Dermis blood vessel endothelial cell (primary cell): ENCODE results near the gene EPN3. TPM values are rescaled to one million over a fixed set of nuclear protein-coding genes. Genes with fewer than 3 reads are reported as not detected.

Experiments
- DNase-seq: peaks from one replicate; pipeline ENCODE4 v3.0.0; 2010
- total RNA-seq: library from RNA; depleted of rRNA; stranded (reverse); fragments of >200 nt; gene quantifications from 2 replicates; pipeline ENCODE4 v1.2.3, GENCODE V29; 2014

EPN3 gene
- total RNA-seq, 1 donor from 2014 or later: under 0.01 TPM

DNA sequence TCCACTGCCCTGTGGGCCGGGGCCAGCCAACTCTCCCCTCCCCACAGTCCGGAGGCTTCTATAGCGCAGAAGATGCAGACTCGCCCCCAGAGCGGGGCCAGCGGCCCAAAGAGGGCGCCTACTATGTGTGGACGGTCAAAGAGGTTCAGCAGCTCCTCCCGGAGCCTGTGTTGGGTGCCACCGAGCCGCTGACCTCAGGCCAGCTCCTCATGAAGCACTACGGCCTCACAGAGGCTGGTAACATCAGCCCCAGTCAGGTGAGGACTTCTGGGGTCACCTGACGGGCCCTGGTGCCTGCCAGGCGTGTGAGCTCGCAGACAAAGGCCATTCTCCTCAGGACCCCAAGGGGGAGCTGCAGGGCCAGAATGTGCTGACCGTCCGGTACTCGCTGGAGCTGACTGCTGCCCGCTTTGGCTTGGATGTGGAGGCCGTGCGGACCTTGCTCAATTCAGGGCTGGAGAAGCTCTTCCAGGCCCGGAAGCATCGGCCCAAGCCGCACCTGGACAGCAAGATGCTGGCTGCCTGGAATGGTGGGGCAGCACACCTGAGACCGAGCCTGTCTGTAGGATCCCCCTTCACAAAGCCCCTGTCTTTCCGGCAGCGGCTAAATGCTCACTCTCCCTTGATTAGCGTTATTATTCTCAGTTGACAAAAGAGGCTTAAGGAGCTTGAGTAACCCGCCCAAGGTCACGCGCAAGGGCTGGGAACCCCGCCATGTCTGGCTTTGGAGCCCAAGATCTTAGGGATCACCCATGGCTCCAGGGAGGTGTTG, 18.3 kb downstream of the EPN3 start:
- DNase-seq: peak; percentile 92

DNA sequence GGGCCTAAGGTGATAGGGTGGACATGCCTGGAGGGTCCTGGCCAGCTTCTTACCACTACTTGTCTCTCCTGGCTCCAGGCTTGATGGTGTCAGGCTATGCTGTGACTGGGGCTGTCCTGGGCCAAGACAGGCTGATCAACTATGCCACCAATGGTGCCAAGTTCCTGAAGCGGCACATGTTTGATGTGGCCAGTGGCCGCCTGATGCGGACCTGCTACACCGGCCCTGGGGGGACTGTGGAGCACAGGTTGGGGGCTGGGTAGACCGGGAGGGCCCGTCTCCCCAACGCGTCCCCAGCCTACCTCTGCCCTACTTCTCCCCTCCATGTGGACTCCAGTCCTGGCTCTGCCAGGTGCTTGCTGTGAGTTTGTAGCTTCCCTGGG, 18.9 kb downstream of the EPN3 start:
- DNase-seq: no peak

DNA sequence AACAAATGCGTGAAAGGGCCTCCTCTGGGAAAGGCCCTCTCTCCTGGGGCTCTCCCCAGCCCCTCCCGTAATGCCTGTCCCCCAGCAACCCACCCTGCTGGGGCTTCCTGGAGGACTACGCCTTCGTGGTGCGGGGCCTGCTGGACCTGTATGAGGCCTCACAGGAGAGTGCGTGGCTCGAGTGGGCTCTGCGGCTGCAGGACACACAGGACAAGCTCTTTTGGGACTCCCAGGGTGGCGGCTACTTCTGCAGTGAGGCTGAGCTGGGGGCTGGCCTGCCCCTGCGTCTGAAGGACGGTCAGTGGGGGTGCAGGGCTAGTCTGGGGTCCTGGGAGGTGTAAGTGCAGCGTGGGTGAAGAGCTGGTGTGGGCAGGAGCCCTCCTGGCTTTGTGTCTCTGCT, 19.3 kb downstream of the EPN3 start:
- no peak for DNase-seq

DNA sequence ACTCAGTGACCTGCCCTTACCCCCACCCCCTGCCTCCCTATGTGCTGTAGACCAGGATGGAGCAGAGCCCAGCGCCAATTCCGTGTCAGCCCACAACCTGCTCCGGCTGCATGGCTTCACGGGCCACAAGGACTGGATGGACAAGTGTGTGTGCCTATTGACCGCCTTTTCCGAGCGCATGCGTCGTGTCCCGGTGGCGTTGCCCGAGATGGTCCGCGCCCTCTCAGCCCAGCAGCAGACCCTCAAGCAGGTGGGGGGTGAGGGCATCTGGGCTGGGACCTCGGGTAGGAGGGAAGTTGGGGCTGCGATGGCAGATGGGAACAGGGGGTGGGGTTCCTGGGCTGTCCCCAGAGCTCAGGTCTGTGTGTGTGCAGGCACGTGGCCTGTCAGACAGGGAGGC, 21.7 kb downstream of the EPN3 start:
- DNase-seq: no peak

DNA sequence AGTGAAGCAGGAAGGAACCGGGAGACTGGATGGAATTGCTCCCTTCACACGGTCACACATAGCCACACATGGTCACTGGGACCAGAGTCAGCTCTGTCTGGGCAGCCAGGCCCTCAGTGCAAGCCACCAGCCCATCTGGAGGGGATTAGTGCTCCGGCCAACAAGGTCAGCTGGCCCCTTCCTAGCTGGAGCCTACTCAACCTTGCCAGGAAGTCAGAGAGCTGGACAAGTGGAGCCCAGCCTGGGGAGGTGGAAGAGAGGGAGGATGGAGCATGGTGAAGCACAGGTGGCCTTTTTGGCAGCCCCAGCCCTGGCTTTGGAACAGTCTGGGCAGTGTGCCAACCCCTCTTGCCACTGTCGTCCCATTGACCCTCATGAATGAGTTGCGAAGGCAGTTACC, 24.3 kb downstream of the EPN3 start:
- DNase-seq: no peak

DNA sequence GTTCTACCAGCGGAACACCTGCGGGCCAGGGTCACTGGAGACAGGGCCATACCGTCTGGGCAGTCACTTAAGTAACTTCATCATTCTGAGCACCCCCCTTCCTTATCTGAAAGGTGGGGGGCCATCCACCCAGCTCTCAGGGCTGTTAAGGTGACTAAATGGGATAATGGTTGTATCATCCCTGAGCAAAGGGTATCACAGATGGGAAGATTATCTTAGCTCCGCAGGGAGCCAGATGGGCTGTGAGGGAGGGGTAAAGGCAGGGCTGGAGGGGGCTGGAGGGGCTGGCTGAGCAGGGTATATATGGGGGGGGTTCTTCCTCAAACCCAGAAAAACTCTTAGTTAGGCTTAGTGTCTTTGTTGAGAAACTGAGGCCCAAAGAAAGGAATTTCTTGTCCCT, 25.1 kb downstream of the EPN3 start:
- DNase-seq: no peak

DNA sequence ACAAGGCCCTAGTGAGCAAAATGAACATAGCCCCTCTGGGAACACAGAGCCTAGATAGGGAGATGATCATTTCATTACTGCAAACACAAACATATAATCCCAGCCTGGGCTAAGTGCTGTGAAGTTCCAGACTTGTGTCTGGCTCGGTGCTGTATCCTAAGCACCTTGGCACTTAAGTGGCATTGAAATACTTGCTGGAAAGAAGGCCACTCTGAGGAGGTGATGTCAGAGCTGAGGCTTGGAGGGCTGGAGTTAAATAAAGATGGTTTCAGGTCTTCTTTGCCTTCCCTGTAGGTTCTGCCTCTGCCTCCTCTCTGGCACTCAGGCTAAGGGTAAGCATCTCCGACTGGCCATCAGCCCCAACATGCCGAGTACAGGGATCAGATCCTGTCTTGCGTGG, 25.6 kb downstream of the EPN3 start:
- DNase-seq: no peak

DNA sequence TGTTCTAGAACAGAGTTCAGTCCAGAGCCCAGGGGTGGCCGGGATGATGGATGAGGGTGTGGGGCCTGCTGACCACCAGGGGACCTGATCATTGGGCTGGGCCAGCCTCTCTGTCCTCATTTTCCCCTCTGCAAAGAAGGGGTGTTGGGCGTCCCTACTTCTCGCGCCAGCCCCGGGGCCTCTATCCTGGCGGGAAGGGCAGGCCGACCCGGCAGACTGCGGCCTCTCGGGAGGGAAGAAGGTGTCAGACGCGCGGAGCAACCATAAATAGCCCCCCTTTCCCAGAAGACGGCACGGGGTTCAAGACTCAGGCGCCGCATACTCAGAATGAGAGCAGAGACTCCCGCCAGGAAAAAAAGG, 26.0 kb downstream of the EPN3 start:
- DNase-seq: no peak

DNA sequence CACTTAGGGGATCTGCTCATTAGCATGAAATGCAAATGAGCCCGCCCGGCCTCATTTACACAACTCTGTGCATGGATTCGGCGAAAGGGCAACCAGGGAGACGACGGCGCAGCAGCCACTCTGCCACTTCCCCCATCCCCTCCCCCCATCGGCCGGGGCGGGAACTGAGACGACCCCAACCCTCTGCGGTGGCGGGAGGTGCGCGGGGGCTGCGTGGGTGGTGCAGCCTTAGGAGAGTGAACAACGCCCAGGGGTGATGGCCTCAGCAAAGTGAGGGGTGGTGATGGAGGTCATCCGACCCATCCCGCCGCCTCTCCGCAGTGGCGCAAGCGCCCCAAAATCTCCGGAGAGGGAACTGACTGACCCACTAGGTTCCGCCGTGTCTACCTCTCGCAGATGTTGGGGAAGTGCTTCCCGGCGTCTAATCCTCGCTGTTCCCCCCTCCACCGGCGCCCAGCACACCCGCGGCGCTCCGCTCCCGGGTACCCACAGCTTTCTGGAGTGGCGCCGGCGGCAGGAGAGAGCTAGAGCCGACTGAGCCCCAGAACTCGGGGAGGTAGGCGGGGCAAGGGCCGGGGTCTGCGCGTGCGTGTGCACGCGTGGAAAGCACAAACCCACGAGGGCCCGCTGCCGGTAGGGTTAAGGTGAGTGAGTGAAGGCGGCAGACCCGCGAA, 26.5 kb downstream of the EPN3 start:
- DNase-seq: no peak

DNA sequence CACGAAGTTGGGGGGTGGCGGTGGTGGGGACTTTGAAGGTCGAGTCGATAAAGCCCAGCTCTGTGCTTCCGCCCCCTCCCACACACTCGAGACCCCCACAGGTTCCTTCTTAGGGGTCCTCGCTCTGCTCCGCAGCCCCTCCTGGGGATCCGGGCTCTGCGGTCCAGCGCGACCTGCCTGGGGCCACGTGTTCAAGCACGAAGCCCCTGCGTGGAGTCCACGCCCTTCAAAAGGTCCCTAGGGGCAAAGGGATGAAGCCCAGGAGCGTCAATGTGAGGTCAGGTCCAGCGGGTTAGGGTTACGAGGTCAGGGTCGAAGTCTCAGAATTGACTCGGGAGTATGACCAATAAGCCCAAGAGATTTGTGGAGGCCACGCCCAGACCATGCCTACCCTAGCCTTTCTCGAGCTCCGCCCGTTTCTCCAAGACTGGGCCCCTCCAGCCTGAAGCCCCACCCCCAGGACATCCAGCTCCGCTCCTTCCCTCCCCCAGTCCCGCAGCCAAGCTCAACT, 27.2 kb downstream of the EPN3 start:
- peak; percentile 25 for DNase-seq

DNA sequence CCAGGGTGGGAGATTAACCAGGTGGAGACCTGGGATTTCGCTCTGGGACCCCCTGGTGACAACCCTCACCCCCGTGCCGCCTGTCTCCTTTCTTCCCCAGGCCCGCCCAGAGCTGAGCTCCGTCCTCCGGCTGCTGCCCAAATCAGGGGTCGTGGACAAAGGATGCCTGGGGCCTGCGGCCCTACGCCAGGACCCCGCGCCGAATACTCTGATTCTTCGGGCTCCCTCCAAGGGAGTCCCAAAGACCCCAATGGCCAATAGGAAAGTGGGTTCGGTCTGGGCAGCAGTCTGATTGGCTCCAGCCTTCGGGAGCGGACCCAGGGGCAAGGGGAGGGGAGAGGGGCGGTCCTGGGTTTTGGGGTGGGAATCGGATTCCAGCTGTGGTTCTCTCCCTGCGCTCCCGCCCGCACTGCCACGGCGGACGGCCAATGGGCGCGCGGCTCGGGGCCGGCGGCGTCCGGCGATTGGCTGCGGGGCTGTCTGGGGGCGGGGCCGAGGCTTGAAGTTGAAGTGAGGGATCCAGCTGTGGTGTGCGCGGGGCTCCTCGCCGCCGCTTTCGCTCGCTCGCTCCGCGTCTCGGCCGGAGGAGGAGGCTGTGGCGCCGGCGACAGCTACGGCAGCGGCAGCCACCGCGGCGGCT, 27.8 kb downstream of the EPN3 start, which contains the start of gene CACNA1G:
Gene CACNA1G (plus strand): TSS at position 531 of the 640 bp plus-strand sequence. CDS start 745 bp downstream, outside the sequence.
- DNase-seq: peak; percentile 75

DNA sequence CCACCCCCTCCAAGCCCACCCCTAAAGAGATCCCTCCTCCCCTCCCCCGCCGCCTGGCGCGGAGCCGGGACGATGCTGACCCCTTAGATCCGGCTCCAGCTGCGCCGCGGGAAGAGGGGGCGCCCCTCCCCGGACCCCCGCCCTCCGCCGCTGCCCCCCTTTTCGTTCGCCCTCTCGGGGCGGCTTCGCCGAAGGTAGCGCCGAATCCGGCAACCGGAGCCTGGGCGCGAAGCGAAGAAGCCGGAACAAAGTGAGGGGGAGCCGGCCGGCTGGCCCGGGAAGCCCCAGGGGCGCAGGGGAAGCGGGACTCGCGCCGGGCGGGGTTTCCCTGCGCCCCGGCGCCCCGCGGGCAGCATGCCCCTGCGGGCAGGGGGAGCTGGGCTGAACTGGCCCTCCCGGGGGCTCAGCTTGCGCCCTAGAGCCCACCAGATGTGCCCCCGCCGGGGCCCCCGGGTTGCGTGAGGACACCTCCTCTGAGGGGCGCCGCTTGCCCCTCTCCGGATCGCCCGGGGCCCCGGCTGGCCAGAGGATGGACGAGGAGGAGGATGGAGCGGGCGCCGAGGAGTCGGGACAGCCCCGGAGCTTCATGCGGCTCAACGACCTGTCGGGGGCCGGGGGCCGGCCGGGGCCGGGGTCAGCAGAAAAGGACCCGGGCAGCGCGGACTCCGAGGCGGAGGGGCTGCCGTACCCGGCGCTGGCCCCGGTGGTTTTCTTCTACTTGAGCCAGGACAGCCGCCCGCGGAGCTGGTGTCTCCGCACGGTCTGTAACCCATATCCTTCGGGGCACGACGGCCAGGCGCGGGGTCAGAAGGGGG, 28.6 kb downstream of the EPN3 start:
- DNase-seq: no peak

DNA sequence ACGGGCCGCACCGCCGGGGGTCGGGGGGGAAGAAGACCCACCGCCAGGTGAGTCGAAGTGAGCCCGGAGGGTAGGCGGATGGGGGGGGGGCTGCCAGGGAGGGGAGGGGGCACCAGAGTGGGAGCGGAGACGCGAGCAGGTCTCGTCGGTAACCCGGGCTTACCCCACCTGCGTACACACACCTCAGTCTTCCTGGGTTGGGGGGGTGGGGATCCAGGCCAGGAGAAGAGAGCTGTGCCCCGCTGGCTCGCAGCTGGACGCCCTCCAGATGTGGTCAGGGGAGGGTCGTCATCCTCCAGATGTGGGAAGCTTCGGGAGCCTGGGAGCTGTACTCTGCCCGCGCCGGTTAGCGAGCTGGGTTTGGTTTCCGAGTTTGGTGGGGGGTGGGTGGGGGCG, 29.2 kb downstream of the EPN3 start:
- DNase-seq: no peak

DNA sequence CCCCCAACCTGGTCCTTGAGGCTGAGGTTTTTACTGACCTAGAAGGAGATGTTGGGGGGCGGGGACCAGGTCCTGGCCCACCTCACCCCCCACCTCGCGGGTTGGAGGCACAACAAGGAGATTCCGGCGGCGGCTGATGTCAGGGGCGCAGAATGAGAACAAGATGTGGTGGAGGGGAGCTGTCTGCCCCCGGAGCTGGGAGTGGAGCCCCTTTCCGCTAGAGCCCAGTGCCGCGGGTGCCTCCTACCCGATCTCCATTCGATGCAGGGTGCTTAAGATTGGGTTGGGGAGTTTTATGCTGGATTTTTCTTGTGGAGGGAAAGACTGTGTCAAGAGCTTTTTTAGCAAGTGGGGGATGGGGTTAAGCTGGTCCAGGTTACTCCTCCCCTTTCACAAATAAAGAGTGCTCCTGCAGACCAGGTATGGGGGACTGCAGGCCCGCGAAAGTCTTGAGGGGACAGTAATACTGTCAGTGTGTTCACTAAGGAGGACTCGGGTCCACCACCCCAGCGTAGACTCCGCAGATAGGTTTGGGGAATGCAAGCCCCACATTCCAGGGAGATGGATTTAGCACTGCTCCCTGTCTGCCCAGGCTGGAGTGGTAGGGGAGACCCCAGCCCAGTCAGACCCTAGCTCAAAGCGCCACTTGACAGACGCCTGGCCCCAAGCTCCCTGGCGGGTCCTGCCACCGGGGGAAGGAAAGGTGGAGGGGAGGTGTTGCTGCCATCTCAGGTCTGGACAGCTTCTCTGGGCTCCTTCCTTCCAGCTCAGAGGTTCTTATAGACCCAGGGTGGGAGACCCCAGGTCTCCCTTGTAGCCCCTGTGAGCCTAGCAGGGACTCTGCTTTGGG, 29.9 kb downstream of the EPN3 start:
- DNase-seq: no peak

DNA sequence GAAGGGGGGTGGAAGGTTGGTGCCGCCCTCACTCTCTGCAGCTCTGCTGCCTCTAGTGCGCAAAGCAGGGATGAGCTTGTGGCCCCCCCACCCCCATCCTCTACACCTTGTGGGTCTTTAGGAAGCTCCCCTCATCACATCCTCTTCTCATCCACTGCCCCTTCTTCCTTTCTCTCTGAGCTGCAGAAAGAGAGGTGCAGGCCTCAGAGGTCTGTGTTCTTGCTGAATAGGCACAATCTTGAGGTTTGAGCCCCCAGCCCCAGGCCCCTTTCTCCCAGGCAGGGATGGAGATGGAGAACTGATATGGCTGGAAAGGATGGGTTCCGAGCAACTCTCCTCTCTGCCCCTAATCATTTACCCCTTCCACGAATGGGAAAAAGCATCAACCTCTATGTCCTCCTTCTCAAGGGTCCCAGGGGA, 30.6 kb downstream of the EPN3 start:
- no peak for DNase-seq

DNA sequence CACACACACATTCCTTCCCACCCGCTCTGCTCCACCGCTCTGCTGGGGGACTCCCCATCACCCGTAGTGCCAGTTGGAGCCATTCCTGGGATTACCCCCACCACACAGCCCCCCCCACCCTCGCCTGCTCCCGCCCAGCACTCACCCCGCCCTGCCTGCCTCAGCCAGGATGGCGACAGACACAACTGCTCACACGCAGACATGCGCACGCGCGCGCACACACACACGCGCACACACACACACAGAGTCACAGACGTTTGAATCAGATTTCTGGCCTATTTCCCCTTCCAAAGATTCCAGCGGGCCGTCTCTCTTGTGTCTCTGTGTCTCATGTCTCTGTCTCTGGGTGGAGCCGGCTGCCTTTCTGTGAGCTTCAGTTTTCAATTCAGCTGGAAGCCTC, 32.4 kb downstream of the EPN3 start:
- DNase-seq: peak; percentile 20

DNA sequence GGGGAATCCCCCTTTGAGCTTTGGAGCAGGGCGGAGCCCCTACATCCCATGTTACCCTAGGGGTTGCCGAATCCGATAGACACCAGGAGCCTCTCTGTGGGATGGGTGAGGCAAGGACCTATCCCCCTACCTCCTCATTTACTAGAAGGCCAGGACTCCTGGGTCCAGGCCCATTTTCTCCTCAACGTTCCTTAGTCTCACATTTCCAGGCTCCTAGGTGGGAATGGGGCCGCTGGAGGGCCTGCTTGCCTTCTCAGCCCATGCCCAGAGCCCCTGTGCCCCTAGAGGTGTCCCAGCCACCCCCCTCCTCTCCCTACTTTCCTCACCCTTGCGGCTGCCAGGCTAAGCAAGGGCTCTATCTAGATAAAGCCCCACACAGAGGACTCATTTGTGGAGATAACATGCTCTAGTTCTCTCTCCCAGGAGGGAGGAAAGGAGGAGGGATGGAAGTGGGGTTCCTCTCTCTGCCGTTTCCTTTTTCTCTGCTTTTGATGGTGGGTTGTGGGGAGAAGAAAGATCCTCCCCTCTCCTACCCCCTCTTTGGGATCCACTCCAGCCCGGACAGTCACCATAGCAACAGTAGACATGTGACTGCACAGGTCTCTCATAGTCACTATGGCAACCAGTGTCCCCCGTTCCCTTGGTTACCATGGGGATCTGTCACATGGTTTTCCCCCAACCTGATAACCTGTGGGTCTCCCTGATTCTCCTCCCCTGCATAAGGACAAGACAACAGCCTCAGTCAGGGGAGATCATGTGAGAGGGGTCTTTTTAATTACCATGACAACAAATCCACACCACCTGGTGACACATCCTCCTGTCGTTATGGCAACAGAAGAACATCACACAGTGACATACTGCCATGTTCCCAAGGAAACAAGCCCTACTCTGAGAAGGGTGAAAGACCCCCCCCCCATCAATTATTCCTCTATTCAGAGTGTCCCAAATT, 33.1 kb downstream of the EPN3 start:
- DNase-seq: peak; percentile 16

DNA sequence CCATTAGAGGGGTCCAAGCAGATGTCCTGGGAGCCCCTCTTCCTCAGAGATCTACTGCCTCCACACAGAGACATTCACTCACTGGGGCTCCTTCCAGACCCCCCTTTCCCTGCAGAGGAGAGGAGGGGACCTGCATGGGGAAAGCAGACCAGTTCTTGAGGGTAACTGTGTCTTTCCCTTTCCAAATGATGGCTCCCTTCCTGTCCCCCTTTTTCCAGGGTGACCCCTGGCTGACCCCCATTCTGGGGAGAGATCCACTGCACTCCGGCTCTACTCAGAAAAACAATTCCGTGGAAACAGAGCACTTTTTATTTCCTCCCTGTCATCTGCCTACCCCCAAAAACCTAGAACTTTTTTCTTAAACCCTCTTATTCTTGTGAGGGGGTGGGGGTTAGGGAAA, 34.4 kb downstream of the EPN3 start:
- DNase-seq: no peak

DNA sequence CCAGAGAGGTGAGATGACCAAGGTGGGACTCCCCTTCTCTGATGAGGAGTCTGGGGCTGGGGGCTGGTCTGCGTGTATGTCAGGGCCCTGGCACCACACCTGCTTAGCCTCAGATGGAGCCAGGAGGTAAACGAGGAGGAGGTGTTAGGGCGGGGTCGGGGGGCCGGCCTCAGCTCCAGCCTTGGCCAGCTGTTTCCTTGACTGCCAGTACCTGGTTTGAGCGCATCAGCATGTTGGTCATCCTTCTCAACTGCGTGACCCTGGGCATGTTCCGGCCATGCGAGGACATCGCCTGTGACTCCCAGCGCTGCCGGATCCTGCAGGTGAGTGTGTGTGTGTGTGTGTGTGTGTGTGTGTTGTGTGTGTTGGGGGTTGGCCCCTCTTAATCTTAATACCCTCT, 36.1 kb downstream of the EPN3 start:
- no peak for DNase-seq

DNA sequence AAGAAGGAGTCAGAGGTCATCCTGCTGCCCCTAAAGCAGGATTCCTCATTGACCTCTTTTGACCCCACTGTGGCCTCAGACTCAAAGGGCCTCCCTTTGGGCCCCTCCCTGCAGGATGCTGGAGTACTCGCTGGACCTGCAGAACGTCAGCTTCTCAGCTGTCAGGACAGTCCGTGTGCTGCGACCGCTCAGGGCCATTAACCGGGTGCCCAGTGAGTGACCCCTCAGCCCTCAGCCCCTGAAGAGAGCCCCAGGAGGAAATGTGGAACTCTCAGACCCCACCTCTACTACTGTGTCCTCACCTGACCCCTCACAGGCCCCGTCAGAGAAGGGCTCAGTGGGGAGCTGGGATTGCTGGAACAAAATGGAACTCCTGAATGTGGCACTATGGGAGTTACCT, 37.1 kb downstream of the EPN3 start:
- no peak for DNase-seq

DNA sequence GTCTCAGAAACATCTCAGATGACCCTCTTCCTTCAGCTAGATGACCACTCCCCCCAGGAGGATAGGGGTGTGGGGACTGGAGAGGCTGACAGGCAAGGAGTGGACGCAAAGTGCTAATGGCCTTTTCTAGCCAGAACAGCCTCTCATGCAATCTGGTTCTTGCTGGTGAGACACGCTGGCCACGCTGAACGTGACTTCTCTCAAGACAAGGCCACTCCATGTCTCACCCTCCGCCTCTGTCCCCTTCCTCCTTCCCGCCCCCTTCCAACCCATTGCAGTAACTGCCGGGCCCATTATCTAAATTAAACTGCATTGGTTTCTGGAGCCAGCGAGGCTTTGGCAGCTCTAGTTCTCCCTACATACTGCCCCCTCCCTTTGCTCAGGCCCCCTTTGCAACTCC, 37.5 kb downstream of the EPN3 start:
- DNase-seq: no peak
